ENCODE results near the gene ACOT12.
"Not testable (repeated sequence)": the region's sequence is repeated elsewhere in the genome, so short reads cannot be mapped to it uniquely, and the experiment has no call there.

The ACOT12 gene

GRCh38 chr5:81393783-81394718, at the start of gene ACOT12:
TSS of gene ACOT12 (minus strand) at chr5:81394134. CDS start at chr5:81394114, 20 bp downstream.
- DNase-seq (ENCODE audit: low read depth in 2 of 2) = no peak

GRCh38 chr5:81435023-81435422, 41.1 kb upstream of the ACOT12 start:
- DNase-seq (ENCODE audit: low read depth in 2 of 2) = no peak

- no peak for DNase-seq (ENCODE audit: low read depth in 2 of 2)
These were observed 36.1 kb upstream of the ACOT12 start for GRCh38 chr5:81429985-81430384.

- DNase-seq (ENCODE audit: low read depth in 2 of 2) = no peak
These were observed 35.4 kb upstream of the ACOT12 start for GRCh38 chr5:81429363-81429762.

DNA sequence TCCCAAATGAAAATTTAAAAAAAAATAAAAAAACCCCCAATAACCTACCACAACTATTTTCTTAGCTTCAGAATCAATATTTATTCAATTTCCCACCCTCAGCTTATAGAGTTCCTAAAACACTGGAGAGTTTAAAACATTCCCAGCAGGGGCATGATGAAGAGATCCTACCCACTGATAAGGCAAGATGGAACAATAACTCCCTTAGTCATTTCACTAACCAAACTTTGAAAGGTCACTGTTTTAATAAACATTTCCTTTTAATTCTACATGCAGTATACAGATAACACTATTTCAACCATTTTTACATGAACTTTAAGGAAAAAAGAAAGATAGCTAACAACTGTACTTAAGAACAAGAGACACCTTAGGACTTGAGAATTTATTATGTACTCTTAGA, 34.9 kb upstream of the ACOT12 start:
- no peak for DNase-seq (ENCODE audit: low read depth in 2 of 2)

GRCh38 chr5:81428446-81428845, 34.5 kb upstream of the ACOT12 start:
- DNase-seq (ENCODE audit: low read depth in 2 of 2) = no peak

GRCh38 chr5:81427566-81427965, 33.6 kb upstream of the ACOT12 start:
- DNase-seq (ENCODE audit: low read depth in 2 of 2) = no peak

- DNase-seq (ENCODE audit: low read depth in 2 of 2) = no peak
These were observed 32.6 kb upstream of the ACOT12 start for GRCh38 chr5:81426359-81427030.

DNA sequence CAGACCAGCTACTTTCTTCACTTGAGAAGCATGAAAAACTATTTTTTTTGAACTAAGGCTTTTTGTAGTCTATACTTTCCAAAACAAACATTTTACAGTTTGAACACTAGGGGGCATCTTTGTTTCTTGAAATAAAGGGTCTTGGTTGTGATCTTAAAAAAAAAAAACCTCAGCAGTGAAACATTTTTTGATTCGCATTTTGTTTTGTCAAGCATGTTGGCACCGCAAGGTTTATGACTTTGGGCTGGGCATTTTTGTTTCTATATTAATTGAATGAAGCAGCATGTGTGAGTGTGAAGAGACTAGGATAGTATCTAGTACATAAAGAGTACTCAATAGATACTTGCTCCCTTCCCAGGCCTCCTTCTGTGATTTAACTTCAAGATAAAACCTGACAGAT, 31.6 kb upstream of the ACOT12 start:
- DNase-seq (ENCODE audit: low read depth in 2 of 2) = no peak

DNA sequence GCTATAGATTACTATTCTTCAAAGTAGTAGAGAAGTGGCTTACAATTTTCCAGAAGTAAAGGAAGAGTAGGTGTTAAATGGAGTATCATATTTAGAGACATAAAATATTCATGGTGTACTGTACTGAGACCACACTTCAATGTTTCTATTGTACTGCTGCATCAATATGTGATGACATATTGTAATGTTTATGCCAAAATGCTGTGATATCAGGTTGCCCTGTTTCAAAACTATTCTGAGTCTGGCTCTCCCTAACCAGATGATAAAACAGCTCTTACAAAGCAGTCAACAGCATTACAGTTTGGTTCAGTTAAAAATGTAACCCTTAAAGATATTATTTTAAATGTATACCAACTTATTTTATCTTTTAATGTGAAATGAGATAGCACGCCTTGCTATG, 30.8 kb upstream of the ACOT12 start:
- DNase-seq (ENCODE audit: low read depth in 2 of 2) = no peak

- no peak for DNase-seq (ENCODE audit: low read depth in 2 of 2)
These were observed 28.7 kb upstream of the ACOT12 start for GRCh38 chr5:81422671-81423070.

DNA sequence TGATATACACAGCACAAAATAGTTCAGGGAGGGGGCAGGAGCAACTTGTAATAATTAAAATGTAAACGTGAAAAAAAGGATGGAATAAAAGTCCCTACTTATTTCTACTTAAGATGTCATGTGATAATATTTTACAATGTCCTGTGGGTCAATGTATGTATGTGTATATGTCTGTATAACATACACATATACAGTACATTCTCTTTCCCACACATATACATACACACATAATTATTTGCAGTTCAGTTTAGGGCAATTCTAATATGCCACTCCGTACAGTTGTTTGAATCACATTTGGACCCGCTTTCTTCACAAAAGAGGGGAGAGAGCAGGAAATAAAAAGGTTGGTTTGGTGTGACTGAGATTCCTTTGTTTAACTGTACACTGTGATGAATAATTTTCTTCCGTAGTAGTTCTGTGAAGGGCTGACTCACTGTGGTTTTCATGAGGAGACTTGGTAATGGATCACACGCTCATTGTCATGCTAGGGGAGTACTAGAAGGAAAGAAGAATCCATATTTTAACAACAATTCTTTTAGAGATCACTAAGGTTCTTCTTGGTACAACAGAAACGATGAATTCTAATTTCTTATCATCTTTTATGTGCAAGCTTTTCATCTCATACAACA, 26.2 kb upstream of the ACOT12 start:
- no peak for DNase-seq (ENCODE audit: low read depth in 2 of 2)

- DNase-seq (ENCODE audit: low read depth in 2 of 2) = no peak
These were observed 24.7 kb upstream of the ACOT12 start for GRCh38 chr5:81418606-81419005.

- no peak for DNase-seq (ENCODE audit: low read depth in 2 of 2)
These were observed 23.1 kb upstream of the ACOT12 start for GRCh38 chr5:81417052-81417451.

DNA sequence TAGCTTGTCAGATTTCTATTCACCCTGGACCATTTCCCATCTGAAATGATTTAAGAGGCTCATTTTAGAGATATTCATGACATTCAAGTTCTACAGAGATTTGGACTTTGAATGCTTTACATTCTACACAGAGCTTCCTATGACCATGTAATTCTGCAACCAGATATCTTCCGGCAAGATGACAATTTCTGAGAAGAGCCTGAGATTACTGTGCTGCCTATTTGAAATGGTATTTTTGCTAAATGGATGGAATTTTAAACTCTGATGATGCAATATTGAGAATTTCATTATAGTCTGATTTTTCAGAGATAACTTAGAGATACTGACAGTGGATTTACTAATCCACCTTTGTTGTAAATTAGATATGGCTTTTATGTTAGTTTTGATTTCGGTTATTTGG, 16.0 kb upstream of the ACOT12 start:
- no peak for DNase-seq (ENCODE audit: low read depth in 2 of 2)

GRCh38 chr5:81409361-81409760, 15.4 kb upstream of the ACOT12 start:
- no peak for DNase-seq (ENCODE audit: low read depth in 2 of 2)

DNA sequence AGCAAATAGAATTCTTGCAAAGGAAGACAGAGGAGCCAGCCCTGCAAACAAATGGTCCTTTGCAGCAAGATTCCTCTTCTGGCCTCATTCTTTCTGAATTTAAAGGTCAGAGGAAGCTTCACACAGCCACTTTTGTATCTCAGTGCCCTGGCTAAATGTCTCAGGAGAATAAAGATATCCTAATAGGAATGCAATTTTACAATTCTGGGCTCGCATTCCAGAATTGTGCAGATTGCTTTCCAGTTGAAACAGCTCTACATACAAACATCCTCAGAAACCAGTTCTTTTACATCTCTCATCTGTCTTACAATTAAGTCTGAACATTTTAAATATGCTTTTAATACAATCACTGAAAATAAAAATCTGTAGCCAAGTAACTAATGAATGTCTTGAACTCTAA, 14.6 kb upstream of the ACOT12 start:
- DNase-seq (ENCODE audit: low read depth in 2 of 2) = no peak

DNA sequence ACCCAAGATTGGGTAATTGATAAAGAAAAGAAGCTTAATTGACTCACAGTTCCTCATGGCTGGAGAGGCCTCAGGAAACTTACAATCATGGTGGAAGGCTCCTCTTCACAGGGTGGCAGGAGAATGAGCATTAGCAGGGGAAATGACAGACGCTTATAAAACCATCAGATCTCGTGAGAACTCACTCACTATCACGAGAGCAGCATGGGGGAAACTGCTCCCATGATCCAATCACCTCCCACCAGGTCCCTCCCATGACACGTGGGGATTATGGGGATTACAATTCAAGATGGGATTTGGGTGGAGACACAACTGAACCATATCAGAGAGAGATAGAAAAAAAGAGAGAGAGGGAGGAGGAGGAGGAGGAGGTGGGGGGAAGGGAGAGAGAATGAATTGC, 13.9 kb upstream of the ACOT12 start:
- not testable (repeated sequence) for DNase-seq (ENCODE audit: low read depth in 2 of 2)

DNA sequence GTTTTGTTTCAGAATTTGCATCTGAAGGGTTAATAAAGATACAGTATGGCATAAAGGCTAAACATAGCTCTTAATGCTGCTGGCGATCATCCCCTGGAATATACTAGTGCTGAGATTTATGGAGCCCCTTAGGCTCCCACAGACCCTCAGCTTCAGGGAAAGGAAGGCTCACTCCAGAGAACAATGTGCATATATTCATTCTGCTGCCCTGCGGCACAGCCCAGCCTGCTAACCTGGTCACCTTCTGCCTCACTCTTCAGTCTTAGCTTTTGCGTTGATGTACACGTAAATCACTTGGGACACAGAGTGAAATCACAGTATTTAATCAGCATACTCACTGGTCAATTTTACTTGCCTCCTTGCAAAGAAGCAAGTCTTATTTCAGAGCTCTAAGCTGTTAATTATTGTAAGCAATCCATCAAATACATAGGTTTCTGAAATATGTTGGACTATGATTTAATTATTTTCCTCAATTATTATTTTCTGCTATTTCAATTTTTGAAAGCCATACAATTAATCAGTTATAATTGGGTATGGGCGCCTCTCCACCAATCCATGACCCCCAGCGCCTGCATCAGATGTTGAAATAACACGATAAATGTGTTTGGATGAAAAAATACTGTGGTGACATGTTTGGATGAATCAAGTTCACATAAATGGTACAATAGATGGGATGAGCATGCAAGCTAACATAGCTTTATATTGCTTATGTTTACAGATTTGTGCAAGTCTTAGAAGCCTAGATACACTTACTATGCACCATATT, 11.4 kb upstream of the ACOT12 start:
- DNase-seq (ENCODE audit: low read depth in 2 of 2) = no peak

DNA sequence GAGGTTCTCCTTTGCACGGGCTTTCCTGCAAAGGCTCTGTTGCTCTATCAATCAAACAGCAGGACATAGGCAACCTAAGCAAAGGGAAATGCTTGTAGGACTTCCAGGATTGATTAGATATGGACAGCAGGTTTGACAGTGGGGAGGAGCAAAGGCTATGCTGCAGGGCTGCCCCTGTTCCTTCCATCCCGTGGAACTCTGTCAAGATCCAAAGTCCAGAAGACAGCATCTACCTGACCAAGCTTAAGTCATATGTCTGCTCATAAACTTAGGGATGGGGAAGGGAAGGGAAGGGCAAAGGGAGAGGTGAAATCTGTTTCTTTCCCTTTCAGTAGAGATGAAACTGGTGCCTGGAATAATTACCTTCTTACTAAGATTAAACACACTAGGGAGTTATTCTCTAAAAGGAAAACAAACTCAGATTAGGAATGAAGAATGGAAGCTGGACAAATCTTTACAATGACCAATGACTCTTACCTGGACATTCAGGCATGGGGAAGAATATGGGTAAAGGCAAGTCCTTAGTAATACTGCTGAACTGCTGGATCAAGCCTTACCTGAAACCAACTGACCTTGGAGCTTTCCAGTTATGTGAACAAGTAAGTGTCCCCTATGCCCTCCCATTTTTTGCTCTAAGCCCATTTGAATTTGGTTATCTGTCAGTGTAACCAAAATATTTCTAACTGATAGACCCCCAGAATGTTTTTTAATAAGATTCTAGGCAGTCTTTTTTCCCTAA, 8.4 kb upstream of the ACOT12 start:
- DNase-seq (ENCODE audit: low read depth in 2 of 2) = no peak

DNA sequence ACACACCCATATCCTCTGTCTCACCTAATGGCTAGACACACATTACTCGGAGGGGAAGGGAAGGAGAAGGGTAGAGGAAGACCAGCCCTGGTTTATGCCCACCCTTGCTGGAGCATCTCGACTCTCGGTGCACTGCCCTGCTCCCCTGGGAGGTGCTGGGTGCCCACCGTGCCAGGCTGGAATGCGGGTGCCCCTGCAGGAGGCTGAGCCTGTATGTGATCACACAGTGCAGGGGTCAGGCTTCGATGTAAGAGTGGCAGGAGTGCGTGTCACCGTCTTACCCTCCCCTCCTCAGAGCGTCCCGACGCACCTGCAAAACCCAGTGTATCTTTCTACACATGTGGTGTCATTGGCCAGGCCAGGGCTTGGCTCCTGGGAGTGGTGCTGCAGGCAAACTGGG, 7.3 kb upstream of the ACOT12 start:
- DNase-seq (ENCODE audit: low read depth in 2 of 2) = no peak
